HG03457 (cell line): ENCODE results near the gene RPS6KA6.
"Not testable (repeated sequence)": the region's sequence is repeated elsewhere in the genome, so short reads cannot be mapped to it uniquely, and the experiment has no call there.

Experiments
- ATAC-seq: cut with Tn5 transposase; IDR thresholded peaks from one replicate; pipeline ENCODE4 v1.9.1; 2021; ENCODE audit warnings: moderate number of reproducible peaks; ENCODE audit not compliant: unreplicated experiment

The RPS6KA6 gene

DNA sequence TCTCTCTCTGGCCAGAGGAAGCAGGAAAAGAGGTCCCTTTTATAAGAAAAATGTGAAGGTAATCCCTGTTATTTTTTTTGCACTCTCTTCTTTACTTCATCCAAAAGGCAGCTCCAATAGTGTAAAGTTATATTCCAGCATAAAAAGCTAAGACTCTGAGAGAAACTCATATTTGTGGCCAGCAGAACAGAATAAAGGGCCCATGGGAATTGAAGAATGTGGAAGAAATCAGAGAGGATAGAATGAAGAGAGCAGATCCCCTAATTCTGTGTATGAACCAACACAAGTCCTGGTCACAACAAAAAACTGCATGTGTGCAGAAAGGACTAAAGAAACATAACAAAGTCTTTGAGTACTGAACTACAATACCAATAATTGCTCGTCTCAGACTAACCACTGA, 22.3 kb downstream of the RPS6KA6 start:
- ATAC-seq = no peak

DNA sequence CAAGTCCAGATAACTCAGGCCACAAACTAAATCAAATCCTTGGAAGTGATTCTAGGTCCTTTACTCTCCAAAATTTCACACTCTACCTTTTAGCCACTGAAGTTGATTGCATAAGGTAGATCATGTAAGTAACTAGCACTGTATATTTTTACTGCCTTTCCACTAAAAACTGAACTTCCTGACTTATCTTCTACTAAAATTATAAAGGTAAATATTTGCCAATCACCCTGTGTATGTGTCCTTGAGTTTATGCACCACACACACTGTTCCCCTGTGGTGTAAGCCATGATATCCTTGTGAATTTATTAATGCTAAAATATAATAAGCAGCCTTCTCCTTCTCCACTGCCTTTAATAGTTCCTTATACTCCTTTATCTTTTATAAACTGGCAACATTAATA, 25.6 kb downstream of the RPS6KA6 start:
- no peak for ATAC-seq

DNA sequence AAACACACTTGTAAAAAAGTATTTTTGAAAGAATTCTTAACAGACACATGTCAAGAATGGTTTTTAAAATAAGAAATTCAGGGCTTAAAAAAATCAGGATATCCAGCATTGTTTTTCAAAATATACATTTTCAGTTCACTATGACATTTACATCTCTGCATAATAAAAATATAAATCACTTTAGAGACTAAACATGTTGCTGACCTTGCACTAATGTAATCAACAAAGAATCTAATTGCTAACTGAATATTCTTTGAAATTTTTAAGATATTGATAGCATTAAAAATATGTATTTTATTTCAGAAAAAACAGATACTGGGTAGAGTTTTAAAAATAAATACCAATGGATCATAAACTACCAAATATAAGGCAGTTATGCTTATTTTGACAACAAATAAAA, 26.4 kb downstream of the RPS6KA6 start:
- ATAC-seq = no peak

DNA sequence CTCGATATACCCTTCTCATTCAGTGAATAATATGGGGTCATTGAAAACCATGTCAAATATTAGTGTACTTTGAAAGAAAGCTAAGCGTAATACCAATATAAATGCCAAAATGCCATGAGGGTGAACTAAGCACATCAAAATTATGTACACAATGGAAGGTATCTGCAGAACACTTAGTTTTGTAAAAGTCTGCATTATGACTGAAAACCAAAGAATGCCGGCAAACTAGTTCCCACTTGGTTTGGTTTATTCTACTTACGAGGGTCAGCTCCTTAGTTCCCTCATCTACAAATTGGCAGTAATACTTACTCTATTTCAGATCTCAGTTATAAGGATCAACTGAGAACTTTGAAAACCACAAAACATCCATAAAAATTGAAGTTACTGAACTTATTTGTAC, 27.3 kb downstream of the RPS6KA6 start:
- no peak for ATAC-seq

DNA sequence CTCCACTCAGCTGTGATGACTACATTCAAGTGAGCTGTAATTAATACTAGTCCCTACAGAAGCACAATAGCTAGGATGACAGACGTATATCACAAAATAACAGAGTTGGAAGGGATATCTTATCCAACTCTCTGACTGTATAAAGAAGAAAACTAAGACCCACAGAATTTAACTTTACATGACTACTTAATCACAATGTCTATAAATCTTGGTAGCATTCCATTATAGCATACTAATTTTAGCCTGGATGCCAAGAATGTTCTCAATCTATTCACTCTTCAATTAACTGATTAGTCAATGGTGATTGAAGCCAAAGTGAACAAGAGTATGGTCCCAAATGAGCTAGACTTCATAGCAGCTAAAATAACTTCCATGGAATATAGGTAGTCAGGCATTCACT, 31.2 kb downstream of the RPS6KA6 start:
- no peak for ATAC-seq

DNA sequence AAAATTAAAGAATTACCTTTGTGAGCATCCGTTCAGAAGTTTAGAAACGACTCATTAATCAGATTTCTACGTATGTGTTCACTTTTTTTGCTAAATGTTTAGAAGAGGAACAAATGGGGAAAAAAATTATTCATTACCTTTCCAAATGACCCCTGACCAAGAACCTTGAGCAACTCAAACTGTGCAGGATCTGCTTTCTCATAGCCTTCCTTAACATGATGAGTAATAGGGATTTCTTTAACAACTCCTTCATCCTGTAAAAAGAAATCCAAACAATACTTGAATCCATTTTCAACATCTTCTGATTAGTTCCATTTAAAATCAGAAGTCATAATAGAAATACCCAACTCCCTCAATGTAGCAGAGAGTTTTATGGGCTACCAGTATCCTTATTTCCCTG, 32.1 kb downstream of the RPS6KA6 start:
- no peak for ATAC-seq

DNA sequence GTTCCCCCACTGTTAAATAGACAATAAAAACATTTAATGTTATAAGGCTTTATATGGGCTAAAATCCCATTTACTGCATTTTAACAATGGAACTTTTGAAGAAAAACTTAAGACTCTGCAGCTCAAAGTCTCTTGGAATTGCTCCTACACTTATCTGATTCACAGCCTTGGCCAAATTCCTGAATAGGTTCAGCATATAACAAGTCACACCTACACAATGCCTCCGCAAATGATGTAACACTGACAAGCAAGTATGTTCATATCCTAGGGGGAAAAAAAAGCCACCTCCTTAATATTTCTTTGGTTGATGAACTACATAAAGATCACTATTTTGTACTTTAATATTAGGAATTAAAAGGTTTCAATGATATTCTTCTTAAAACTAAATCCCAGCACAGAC, 34.5 kb downstream of the RPS6KA6 start:
- ATAC-seq = no peak

DNA sequence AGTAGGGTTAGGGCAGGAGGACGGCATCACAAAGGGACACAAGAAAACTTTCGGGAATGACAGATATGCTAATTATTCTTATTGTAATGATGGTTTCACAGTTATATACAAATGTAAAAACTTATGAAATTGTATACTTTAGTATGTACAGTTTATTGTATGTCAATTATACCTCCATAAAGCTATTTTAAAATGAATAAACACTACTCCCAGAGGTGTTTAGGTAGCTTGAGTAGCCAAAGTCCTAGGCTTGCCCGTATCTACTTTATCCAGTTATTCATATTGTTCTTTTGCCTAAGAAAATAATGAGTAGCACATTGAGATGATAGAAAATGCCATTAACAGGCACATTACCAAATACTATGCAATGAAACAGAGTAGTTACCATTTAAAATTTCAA, 43.0 kb downstream of the RPS6KA6 start:
- no peak for ATAC-seq

DNA sequence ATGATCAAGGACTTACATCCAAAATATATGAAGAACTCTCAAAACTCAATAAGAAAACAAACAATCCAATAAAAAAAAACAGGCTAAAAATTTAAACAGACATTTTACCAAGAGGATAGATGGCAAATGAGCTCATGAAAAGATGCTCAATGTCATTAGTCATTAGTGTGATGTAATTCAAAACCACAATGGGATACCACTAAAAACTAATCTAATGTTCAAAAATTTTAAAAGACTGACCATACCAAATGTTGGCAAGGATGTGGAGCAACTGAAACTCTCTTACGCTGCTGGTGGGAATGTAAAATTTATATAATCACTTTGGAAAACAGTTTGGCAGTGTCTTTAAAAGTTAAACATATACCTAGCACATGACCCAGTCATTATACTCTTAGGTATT, 43.7 kb downstream of the RPS6KA6 start:
- no peak for ATAC-seq

DNA sequence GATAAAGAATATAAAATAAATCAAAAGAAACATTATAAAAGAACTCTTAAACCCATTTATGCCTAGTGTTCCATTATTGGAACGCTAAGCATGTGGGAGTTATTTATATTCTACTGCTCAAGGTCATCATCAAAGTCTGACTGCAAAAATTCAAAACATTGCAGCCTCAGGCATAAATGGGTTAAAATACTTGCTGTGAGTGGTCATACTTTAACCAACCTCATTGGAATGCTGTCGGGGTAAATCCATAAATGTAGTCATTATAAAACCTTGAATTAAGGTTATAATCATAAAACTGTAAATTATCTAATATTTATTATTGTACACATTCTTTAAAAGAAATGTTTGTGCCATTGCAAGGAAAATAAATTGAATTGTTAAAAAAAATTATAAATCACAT, 55.0 kb downstream of the RPS6KA6 start:
- no peak for ATAC-seq

DNA sequence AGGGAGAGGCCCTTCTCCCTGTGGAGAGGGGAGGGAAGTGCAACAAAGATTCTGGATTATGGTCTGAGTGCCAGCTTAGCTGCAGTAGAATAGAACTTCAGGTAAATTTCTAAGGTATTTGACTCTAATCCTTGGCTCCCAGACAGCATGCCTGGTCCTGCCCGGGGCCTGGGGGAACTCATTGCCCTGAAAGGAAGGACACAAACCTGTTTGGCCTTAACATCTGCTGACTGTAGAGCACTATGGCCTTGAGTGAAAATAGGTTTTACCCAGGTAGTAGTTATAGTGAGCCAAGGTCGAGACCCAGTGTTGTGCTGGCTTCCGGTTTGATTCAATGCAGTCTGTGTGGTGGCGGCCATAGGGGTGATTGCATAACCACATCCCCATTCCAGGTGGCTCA, 64.4 kb downstream of the RPS6KA6 start:
- no peak for ATAC-seq

DNA sequence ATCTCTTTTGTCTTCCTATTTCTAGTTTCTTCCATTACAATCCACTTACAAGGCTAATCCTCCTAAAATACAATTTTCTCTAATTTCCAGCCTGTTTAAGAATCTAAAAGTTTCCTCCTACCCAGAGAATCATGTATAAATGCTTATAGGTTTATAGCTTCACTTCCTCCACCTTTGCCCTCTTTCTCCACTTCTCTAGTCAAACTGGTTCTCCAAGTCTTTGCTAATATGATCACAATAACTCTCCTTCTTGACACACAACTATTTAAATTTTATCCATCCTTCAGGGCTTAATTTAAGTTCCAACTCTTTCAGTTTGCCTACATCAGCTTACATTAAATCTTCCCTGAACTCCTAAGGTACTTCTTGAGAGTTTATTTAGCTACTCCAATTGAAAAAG, 69.2 kb downstream of the RPS6KA6 start:
- ATAC-seq = no peak

DNA sequence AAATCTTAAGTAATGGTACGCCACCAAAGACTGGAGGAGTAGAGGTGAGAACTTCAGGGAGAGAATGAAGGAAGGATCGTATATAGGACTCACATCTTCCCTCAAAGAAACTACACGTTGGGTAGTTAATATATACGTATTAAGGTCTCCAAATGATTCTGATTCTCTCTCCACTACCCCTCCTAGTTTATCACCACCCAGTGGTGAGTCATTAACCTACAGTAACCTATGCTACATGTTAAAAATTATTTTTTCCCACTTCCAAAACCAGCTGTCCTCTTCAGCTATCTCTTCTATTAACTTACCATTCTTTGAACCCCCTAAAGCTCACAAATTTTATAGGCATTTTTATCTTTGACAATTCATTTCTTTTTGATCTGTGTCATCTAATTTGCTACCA, 69.7 kb downstream of the RPS6KA6 start:
- ATAC-seq = no peak

DNA sequence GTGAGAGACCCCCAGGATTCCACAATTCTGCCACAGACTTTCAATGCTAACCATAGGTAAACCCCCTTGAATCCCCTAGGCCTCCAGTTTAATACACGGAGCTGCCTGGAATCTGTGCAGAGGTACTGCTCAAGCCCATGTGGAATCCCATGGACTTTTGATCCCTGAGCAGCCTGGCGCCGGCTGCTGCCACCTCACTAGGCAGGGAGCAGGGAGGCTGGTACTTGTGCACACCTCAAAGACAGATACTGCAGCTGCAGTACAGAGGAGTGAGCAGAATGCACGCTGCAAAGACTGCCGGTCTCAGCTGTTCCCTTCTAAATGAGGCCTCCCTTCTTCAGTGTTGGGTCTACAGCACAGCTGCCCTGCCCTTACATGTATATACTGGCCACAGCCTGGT, 79.4 kb downstream of the RPS6KA6 start:
- ATAC-seq = no peak

DNA sequence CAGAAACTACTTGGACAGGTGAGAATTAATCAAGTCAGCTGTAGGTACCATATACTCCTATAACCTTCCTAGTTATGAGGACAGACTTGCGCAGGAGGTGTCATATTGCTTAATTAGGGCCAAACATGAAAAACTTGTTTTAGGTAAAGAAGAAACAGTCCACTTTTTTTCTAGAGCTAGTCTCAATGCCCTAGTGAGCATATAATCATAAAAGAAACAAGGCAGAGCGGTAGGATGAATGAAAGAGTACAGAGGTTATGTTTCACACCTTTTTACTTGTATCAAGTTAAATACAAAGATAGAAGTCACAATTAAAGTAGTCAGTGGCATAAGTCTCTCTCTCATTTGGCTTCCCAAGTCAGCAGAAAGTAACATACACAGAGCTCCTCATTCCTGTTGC, 88.9 kb downstream of the RPS6KA6 start:
- ATAC-seq = no peak

DNA sequence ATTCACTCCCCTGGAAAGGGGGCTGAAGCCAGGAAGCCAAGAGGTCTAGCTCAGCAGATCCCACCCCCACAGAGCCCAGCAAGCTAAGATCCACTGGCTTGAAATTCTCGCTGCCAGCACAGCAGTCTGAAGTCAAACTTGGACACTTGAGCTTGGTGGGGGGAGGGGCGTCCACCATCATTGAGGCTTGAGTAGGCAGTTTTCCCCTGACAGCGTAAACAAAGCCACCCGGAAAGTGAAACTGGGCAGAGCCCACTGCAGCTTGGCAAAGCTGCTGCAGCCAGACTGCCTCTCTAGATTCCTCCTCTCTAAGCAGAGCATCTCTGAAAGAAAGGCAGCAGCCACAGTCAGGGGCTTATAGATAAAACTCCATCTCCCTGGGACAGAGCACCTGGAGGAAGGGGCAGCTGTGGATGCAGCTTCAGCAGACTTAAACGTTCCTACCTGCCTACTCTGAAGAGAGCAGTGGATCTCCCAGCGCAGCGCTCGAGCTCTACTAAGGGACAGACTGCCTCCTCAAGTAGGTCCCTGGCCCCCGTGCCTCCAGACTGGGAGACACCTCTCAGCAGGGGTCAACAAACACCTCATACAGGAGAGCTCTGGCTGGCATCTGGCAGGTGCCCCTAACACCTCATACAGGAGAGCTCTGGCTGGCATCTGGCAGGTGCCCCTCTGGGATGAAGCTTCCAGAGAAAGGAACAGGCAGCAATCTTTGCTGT, 108.4 kb downstream of the RPS6KA6 start:
- ATAC-seq = not testable (repeated sequence)

DNA sequence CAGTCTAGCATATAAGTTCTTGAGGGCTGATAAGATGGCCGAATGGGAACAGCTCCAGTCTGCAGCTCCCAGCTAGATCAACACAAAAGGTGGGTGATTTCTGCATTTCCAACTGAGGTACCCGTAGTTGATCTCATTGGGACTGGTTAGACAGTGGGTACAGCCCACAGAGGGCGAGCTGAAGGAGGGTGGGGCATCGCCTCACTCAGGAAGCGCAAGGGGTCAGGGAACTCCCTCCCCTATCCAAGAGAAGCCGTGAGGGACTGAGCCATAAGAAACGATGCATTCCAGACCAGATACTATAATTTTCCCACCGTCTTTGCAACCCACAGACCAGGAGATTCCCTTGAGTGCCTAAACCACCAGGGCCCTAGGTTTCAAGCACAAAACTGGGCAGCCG, 109.0 kb downstream of the RPS6KA6 start:
- no peak for ATAC-seq

DNA sequence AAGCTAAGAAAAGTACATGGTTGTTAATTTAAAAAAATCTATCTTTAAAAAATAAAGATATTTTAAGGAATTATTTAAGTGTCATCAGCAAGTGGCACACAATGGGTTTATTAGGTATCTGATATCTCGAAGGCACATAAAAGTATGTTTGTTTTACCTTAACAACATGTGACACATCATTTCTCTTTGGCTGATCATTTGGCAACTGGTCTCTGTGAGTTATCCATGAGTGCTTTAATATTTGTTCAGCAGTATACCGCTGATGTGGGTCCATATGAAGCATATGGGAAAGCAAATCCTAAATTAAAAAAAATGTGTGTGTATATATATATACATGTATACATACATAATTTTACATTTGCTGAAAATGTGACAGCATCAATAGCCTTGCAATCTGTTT, 123.2 kb downstream of the RPS6KA6 start:
- no peak for ATAC-seq

DNA sequence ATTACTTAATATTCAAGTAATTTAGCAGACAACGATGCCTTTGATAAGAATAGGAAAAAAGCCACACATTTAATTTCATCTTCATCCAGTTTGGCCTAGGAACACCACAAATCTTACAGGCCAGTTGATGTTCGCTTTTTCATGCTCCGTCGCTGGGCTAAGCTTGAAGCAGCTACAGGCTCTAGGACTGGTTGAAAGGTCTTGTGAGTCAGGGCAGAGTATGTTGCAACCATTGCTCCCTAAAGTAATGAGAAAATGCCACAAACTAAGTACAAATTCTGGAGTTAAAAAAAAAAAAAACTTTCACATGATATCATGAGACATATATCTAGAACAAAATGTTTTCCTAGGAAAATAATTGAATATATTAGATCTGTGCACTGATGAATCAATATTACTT, 123.8 kb downstream of the RPS6KA6 start:
- no peak for ATAC-seq

DNA sequence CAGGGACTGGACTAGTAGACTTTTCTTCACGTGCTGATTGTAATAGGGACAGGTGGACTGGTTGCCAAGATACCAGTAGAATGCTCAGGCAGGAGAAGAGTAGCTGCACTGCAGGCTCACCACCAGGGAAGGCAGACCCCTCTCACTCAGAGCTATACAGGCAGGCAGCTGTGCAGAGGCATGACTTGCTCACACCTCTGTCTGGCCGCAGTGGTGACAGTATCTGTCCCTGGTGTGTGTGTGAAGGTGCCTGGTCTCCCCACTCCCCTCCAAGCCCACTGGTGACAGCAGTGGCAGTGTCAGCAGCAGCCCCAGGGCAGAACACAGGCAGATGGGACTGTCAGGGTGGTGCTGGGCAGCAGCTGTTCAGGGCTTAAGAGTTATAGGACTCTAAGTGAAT, 140.7 kb downstream of the RPS6KA6 start:
- no peak for ATAC-seq

DNA sequence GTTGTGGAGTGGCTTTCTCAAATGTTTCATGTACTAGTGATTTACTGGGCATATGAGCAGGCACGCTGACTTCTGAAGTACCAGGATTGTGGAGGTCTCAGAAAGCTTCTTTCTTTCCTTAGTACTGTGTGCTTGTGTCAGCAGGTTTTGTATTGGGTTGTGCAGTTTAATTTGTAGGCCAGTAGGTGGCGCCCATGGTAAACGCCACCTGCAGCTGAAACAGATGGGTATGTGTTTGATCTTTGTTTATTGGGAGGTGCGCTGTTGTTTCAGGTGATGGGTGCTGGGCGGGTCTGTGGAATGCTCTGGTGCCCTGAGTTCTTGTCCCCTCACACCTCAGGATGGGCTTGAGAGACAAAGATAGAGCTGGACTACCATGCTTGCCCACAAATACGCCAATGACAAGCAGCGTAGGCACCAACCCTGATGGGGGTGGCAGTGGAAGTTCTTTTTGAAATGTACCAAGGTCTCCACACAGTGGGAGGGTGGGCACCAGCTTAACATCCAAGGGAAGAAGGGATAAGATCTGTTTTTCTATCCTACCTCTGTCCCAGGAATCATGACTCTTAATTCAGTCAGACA, 141.5 kb downstream of the RPS6KA6 start:
- ATAC-seq = peak; percentile 93

DNA sequence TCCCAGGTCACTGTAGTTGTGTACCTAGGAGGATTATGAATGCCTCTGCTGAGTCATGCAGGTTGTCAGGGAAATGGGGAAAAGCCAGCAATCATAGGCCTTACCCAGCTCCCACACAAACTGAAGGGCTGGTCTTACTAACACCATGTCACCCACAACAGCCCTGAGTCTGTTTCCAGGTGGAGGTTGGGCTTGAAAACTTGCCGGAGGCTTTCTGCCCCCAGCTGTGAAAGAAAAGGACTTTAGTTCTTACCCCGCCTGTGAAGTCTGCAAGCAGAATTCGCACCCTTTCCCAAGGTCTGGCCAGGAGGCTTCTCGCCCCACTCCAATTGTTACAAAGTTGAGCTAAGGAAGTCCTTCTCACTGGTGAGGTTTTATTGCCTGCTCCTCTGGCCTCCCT, 143.9 kb downstream of the RPS6KA6 start:
- ATAC-seq = no peak
